GM18909 (cell line): Measurements from ENCODE around the gene ZFR2.
"Not testable (repeated sequence)": the region's sequence is repeated elsewhere in the genome, so short reads cannot be mapped to it uniquely, and the experiment has no call there.

Source experiments
- ATAC-seq: cut with Tn5 transposase; IDR thresholded peaks from one replicate; pipeline ENCODE4 v1.9.1; 2021; ENCODE audit warnings: mild to moderate bottlenecking; ENCODE audit not compliant: unreplicated experiment, poor library complexity

Gene ZFR2

GRCh38 chr19:3868770-3869456, at the start of gene ZFR2:
Gene ZFR2, minus strand, starts transcription at chr19:3869038. Its CDS starts 21 bp downstream, at chr19:3869017.
- no peak for ATAC-seq

GRCh38 chr19:3916033-3916432, 47.2 kb upstream of the ZFR2 start:
- no peak for ATAC-seq

GRCh38 chr19:3914199-3914598, 45.4 kb upstream of the ZFR2 start:
- ATAC-seq: no peak

- no peak for ATAC-seq
Measured at GRCh38 chr19:3910105-3910504, 41.3 kb upstream of the ZFR2 start.

DNA sequence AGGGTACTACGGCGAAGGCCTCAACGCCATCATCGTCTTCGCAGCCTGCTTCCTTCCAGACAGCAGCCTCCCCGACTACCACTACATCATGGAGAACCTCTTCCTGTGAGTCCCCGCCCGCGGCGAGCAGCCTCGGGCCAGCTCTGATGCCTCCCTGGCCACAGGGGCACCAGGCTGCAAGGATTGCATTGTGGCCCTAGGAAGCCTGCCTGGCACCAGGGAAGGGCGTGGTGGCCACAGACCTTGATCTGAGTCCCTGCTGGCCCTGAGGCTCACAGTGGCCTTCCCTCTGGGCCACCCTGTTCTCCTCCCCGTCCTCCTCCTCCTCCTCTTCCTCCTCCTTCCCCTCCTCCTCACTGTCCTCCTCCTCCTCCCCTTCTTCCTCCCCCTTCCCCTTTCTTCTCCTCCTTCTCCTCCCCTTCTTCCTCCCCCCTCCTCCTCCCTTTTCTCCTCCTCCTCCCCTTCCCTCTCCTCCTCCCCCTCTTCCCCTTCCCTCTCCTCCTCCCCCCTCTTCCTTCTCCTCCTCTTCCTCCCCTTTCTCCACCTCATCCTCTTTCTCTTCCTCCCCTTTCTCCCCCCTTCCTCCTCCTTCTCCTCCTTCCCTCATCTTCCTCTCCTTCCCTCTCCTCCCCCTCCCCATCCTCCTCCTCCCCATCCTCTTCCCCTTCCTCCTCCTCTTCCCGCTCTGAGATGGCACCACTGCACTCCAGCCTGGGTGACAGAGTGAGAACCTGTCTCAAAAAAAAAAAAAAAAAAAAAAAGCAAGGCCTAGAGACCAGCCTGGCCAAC, 39.6 kb upstream of the ZFR2 start:
- no peak for ATAC-seq

GRCh38 chr19:3907626-3908265, 38.9 kb upstream of the ZFR2 start:
- ATAC-seq: no peak

DNA sequence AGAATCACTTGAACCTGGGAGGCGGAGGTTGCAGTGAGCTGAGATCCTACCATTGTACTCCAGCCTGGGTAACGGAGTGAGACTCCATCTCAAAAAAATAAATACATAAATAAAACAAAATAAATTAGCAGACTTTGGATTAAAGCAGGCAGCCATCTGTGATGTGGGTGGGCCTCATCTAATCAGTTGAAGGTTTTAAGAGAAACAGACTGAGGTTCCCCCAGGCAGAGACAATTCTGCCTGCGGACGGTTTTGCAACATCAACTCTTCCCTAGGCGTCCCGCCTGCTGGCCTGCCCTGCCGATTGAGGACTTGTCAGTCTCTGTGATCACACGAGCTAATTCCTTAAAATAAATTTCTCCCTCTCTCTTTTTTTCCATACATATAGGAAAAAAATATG, 35.4 kb upstream of the ZFR2 start:
- no peak for ATAC-seq

DNA sequence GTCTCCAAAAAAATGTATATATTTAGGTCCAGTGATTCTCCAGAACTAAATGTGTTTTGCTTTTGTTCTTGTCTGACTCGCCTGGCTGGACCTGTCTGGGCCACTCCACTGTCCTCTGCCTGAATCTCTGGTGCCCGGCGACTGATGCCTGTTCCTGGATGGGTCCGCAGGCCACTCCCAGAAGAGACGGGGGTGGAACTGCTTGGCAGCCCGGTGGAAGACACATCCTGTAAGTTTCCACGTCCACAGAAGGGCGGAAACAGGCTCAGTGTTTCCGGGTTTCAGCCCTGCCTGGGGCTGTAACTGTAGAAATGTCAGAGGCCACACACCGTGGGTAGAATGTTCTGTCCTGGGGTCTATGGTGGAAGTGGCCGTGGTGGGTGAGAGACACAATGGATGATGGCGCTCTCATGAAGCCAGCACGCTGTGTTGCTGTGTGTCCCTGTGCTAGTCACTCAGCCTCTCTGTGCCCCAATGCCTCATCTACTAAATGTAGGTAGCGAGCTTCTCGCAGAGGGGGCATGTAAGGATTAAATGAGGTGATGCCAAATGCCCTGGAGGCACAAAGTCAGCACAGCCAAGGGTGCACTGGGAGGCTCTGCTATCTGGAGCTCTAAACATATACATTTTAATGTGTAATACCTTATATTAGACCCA, 33.6 kb upstream of the ZFR2 start:
- no peak for ATAC-seq

GRCh38 chr19:3899531-3900294, 30.9 kb upstream of the ZFR2 start:
- no peak for ATAC-seq

GRCh38 chr19:3898426-3898825, 29.6 kb upstream of the ZFR2 start:
- no peak for ATAC-seq

DNA sequence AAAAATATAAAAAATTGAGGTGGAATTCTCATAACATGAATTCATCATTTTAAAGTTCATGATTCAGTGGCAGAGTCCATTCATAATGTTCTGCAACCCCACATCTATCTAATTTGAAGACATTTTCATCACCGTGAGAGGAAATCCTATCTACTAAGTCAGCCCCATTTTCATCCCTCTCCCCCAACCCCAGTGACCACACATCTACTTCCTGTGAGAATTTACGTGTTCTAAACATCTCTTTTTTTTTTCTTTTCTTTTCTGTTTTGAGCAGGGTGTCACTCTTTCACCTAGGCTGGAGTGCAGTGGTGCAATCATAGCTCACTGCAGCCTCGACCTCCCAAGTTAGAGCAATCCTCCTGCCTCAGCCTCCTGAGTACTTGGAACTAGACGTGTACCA, 29.1 kb upstream of the ZFR2 start:
- ATAC-seq: no peak

GRCh38 chr19:3895788-3896187, 26.9 kb upstream of the ZFR2 start:
- ATAC-seq: no peak

DNA sequence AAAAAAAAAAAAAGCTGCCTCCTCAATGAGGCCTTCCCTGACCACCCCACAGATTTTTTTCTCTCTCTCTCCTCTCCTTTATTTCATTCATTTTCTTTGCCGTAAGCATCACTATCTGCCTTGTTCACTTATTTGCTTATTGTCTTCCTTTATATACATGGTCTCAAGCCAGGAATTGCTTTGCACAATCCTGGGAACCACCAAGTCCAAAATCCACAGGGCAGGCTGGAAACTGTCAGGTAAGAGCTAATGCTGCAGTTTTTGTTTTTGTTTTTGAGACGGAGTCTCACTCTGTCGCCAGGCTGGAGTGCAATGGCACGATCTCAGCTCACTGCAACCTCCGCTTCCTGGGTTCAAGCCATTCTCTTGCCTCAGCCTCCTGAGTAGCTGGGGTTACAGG, 26.1 kb upstream of the ZFR2 start:
- ATAC-seq: not testable (repeated sequence)

DNA sequence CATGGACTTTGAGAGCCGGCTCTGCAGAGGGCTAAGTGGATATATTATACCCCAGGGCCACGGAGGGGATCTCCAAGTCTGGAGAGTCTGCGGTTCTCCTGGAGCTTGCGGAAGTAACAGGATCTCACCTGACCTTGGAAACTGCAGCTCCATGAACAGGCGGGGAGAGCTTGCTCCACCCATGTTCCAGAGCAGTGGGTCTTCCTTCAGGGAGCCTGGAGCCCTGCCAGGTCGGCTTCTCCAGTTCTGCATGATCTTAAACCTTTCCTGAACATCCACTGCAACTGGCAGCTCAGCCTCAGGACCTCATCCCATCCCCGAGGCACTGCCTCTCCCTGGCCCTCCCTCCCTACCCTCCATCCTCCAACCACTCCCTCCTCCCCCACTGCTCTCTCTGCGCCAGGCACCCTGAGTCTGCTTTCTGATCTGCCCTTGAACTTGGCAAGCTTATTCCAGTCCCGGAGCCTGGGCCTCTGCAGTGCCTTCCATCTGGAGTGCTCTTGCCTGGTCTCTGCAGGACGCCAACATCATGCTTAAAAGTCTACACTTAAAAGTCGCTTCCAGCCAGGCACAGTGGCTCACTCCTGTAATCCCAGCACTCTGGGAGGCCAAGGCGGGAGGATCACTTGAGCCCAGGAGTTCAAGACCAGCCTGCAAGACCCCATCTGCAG, 24.8 kb upstream of the ZFR2 start:
- no peak for ATAC-seq

- no peak for ATAC-seq
Measured at GRCh38 chr19:3890591-3890990, 21.8 kb upstream of the ZFR2 start.

- no peak for ATAC-seq
Measured at GRCh38 chr19:3882041-3882384, 13.2 kb upstream of the ZFR2 start.

DNA sequence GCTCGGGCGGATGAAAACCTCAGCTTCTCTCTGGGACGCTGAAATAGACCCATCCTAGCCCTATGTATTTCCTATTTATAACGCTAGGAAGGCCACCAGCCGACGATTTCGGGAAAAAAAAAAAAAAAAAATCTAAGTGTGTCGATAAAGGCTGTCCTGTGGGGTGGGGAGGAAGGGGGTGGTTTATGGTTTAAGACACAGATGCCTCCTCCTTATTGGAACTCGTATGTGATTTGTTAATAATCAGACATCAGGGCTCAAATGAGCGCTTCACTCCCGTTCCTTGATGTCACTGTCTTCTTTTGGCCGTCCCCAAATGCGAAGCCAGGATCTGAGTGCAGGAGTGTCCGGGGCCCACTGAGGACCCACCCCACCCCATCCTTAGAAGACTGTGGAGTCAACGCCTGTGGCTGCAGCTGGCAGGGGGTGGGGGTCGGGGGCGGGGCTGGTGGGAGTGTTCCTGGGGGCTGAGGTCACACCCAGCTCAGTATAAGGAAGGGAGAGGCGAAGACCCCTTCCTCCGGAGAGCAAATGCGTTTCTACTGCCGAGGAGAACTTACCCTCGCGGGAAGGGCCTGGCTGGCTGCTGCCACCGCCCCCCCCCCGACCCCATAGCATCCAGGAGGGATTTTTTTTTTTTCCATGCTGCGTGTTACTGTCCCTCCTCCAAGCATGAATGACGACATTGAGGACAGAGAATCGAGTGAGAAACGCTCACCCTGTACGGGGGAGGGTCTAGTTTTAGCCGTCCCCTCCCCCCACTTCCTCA, 12.6 kb upstream of the ZFR2 start:
- no peak for ATAC-seq

GRCh38 chr19:3880471-3881271, 11.8 kb upstream of the ZFR2 start, which contains the start of gene ATCAY:
Gene ATCAY, plus strand, starts transcription at chr19:3880685. Its CDS starts 5,083 bp downstream, at chr19:3885768.
- no peak for ATAC-seq
